Psoas muscle (tissue), 8 donors: Measurements from ENCODE around the gene THRSP. TPM values are rescaled to one million over a fixed set of nuclear protein-coding genes. Genes with fewer than 3 reads are reported as not detected.

Source experiments
- ATAC-seq, 4 donors: fragments of 200-7000 bp; cut with Tn5 transposase; one replicate each; pipeline ENCODE4 v1.9.1; 2020; ENCODE audit warnings: moderate library complexity in 3 of 4, mild to moderate bottlenecking in 2 of 4
- DNase-seq, 2 donors: peaks; one replicate each; pipeline ENCODE4 v3.0.0-alpha.2; 2020
- H3K27ac ChIP-seq: fragments of 200-600 bp; one replicate; pipeline ENCODE4 v1.8.0; 2022
- H3K27me3 ChIP-seq, 3 donors: fragments of 200-600 bp in 1 of 3; one replicate each; pipeline versions ENCODE4 v1.6.1 to v1.8.0; 2013 to 2022; ENCODE audit warnings: low read length in 2 of 3, mild to moderate bottlenecking in 2 of 3, moderate library complexity in 1 of 3; ENCODE audit not compliant: insufficient read depth in 3 of 3
- H3K36me3 ChIP-seq, 2 donors: fragments of 200-600 bp in 1 of 2; one replicate each; pipeline versions ENCODE4 v1.6.1 to v1.8.0; 2013 to 2022; ENCODE audit warnings: low read depth in 1 of 2, mild to moderate bottlenecking in 1 of 2, moderate library complexity in 1 of 2; ENCODE audit not compliant: insufficient read depth in 1 of 2
- H3K4me1 ChIP-seq: fragments of 200-600 bp; one replicate; pipeline ENCODE4 v1.8.0; 2022
- H3K4me3 ChIP-seq: fragments of 200-600 bp; one replicate; pipeline ENCODE4 v1.8.0; 2022; ENCODE audit warnings: mild to moderate bottlenecking
- H3K9me3 ChIP-seq: fragments of 200-600 bp; one replicate; pipeline ENCODE4 v1.8.0; 2022
- WGBS, 3 donors: extraction: QIAGEN DNeasy Blood & Tissue Kit; methylation state at CpG; one replicate each; pipeline versions ENCODE4 v1.1.6 to v1.1.7; 2013; 5-methylcytosine and 5-hydroxymethylcytosine counted together
- intact Hi-C, 2 donors: fragments of 100-400 bp; cut with DNase I; formaldehyde crosslinking; loops; one replicate each; pipeline versions ENCODE4 v1.11.0 to v1.14.2; 2022
- polyA plus RNA-seq, 3 donors: library from polyadenylated mRNA; stranded (reverse); fragments of 200-250 nt; gene quantifications; one replicate each; pipeline ENCODE4 v1.2.3, GENCODE V29; 2013
- total RNA-seq, 4 donors: library from RNA; stranded (reverse); fragmentation: NEBNext Ultra II Directional in 2 of 4; extraction: Animal tissue kit (Norgen Biotek cat#: 25700) in 2 of 4; gene quantifications; one replicate each; pipeline versions ENCODE4 v1.2.1 to v1.2.4, GENCODE V29; 2021 to 2023
- TF ChIP-seq, protein P1 (sequence below): fragments of 200-600 bp; IDR thresholded peaks from one replicate; pipeline ENCODE4 v1.8.0; 2022; ENCODE audit warnings: antibody characterized with exemption
- donor health status: healthy with polysubstance abuse.
- donor health status: DM: no; HTN: no; CAD: no; lungs with moderate emphysema.
- donor health status: Bipolar disorder and iron deficiency.
- donor health status: healthy.
- donor health status: DM: yes; HTN: yes; CAD: no.
- donor health status: DM: no; HTN: no; CAD: no.
- donor health status: DM: no; HTN: no; CAD: no.
- donor health status: DM: yes; HTN: yes; CAD: no.

The THRSP gene
- total and polyA plus RNA-seq, 7 donors: 0.24 to 7.2 (median 2.2) TPM

- intact Hi-C loops: no loop called here
- no peak overlapping the region for H3K27ac ChIP-seq
- ATAC-seq (no peak), DNase-seq (no peak)
- H3K36me3 ChIP-seq: peaks cover 9 to 75% of the 10 kb centered on the region in 2 donors
- H3K4me1 ChIP-seq: no peaks in the 10 kb centered on the region
- H3K27me3 ChIP-seq: no peaks in the 10 kb centered on the region
- no peak overlapping the region for H3K4me3 ChIP-seq
- no peaks in the 10 kb centered on the region for H3K9me3 ChIP-seq
- TF ChIP-seq, protein P1, sequence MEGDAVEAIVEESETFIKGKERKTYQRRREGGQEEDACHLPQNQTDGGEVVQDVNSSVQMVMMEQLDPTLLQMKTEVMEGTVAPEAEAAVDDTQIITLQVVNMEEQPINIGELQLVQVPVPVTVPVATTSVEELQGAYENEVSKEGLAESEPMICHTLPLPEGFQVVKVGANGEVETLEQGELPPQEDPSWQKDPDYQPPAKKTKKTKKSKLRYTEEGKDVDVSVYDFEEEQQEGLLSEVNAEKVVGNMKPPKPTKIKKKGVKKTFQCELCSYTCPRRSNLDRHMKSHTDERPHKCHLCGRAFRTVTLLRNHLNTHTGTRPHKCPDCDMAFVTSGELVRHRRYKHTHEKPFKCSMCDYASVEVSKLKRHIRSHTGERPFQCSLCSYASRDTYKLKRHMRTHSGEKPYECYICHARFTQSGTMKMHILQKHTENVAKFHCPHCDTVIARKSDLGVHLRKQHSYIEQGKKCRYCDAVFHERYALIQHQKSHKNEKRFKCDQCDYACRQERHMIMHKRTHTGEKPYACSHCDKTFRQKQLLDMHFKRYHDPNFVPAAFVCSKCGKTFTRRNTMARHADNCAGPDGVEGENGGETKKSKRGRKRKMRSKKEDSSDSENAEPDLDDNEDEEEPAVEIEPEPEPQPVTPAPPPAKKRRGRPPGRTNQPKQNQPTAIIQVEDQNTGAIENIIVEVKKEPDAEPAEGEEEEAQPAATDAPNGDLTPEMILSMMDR: no peak
- 88 to 93% (median 90%) methylated on average over 6 of the region's 6 CpGs for WGBS, 3 donors
Observed at GRCh38 chr11:78112582-78113275, 49.1 kb downstream of the THRSP start.

Other genes starting within 250 kb of the THRSP start
- gene RSF1, start 243.1 kb upstream of the THRSP start, total RNA-seq: 10 to 100 TPM; 30.0 to 34.8 (median 32.4) TPM
- gene RSF1, start 243.1 kb upstream of the THRSP start, polyA plus RNA-seq: 10 to 100 TPM in 1 of 3 donors, 1 to 10 TPM in 2; 2.7 to 18.5 (median 6.9) TPM
- 10 to 100 TPM; 54.5 to 70.1 (median 61.3) TPM for gene AAMDC, start 242.7 kb upstream of the THRSP start, total RNA-seq
- gene AAMDC, start 242.7 kb upstream of the THRSP start, polyA plus RNA-seq: 100 to 1,000 TPM in 1 of 3 donors, 10 to 100 TPM in 2; 93.4 to 160 (median 99.8) TPM
- gene INTS4, start 69.2 kb upstream of the THRSP start, total RNA-seq: 10 to 100 TPM; 12.1 to 18.6 (median 14.6) TPM
- 10 to 100 TPM; 10.1 to 15.1 (median 12.6) TPM for gene INTS4, start 69.2 kb upstream of the THRSP start, polyA plus RNA-seq
- gene KCTD14, start 40.6 kb upstream of the THRSP start, total RNA-seq: under 1 TPM in 2 of 4 donors, not detected in 2; 0.18 to 0.32 TPM
- gene KCTD14, start 40.6 kb upstream of the THRSP start, polyA plus RNA-seq: under 1 TPM; 0.12 to 0.27 (median 0.18) TPM
- 100 to 1,000 TPM; 223 to 309 (median 252) TPM for gene NDUFC2, start 16.0 kb downstream of the THRSP start, total RNA-seq
- gene NDUFC2, start 16.0 kb downstream of the THRSP start, polyA plus RNA-seq: 100 to 1,000 TPM; 224 to 350 (median 264) TPM
- gene ALG8, start 75.8 kb downstream of the THRSP start, total RNA-seq: 10 to 100 TPM in 2 of 4 donors, 1 to 10 TPM in 2; 9.1 to 15.7 (median 12.2) TPM
- 10 to 100 TPM; 10.3 to 14.9 (median 11.4) TPM for gene ALG8, start 75.8 kb downstream of the THRSP start, polyA plus RNA-seq
- gene KCTD21, start 124.8 kb downstream of the THRSP start, total RNA-seq: 1 to 10 TPM; 4.7 to 7.0 (median 5.8) TPM
- 10 to 100 TPM in 1 of 3 donors, 1 to 10 TPM in 2; 4.8 to 10.3 (median 5.0) TPM for gene KCTD21, start 124.8 kb downstream of the THRSP start, polyA plus RNA-seq
- gene USP35, start 125.1 kb downstream of the THRSP start, total RNA-seq: 1 to 10 TPM; 2.0 to 4.4 (median 3.5) TPM
- 1 to 10 TPM; 1.3 to 7.1 (median 2.2) TPM for gene USP35, start 125.1 kb downstream of the THRSP start, polyA plus RNA-seq